GM21619 (cell line): ENCODE results near the gene OR52H1.
A peak's percentile ranks its signal among the peaks of the same experiment; 100 is the strongest.
"Not testable (repeated sequence)": the region's sequence is repeated elsewhere in the genome, so short reads cannot be mapped to it uniquely, and the experiment has no call there.

Experiments
- ATAC-seq: cut with Tn5 transposase; IDR thresholded peaks from one replicate; pipeline ENCODE4 v1.9.1; 2021; ENCODE audit not compliant: unreplicated experiment

Gene OR52H1

GRCh38 chr11:5548440-5548839, at the start of gene OR52H1:
TSS of gene OR52H1 (minus strand) at chr11:5548540. CDS start at chr11:5545505, 3,035 bp downstream.
- no peak for ATAC-seq

- no peak for ATAC-seq
Measured at GRCh38 chr11:5597953-5598352, 49.6 kb upstream of the OR52H1 start.

- peak; percentile 43 for ATAC-seq
Measured at GRCh38 chr11:5596607-5597201, 48.4 kb upstream of the OR52H1 start, which contains the start of gene TRIM6. TSS of gene TRIM6 (plus strand) at chr11:5596637. CDS start at chr11:5596898, 261 bp downstream.

GRCh38 chr11:5593146-5593545, 44.8 kb upstream of the OR52H1 start:
- ATAC-seq = no peak

- ATAC-seq = no peak
Measured at GRCh38 chr11:5592615-5593014, 44.3 kb upstream of the OR52H1 start.

DNA sequence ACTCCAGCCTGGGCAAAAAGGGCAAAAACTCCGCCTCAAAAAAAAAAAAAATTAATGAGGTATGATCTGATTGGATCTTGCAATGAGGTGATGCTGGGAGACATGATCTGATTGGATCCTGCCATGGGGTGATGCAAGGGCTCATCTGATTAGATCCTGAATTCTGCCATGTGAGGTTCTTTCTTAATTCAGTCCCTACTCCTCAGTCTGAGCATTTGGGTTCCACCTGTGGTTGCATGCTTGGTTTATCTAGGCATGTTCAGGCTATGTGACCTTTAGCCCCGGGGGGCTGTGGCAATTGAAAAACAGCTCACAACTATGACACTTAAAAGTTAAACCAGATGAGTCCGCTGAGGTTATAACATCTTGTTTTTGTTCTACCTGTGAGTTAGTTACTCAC, 43.3 kb upstream of the OR52H1 start:
- no peak for ATAC-seq

DNA sequence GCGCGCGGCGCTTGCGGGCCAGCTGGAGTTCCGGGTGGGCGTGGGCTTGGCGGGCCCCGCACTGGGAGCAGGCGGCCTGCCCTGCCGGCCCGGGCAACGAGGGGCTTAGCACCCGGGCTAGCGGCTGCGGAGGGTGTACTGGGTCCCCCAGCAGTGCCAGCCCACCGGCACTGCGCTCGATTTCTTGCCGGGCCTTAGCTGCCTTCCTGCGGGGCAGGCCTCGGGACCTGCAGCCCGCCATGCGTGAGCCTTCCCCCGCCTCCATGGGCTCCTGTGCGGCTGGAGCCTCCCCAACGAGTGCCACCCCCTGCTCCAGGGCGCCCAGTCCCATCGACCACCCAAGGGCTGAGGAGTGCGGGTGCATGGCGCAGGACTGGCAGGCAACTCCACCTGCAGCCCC, 41.6 kb upstream of the OR52H1 start:
- not testable (repeated sequence) for ATAC-seq

GRCh38 chr11:5584458-5584857, 36.1 kb upstream of the OR52H1 start:
- ATAC-seq = not testable (repeated sequence)

DNA sequence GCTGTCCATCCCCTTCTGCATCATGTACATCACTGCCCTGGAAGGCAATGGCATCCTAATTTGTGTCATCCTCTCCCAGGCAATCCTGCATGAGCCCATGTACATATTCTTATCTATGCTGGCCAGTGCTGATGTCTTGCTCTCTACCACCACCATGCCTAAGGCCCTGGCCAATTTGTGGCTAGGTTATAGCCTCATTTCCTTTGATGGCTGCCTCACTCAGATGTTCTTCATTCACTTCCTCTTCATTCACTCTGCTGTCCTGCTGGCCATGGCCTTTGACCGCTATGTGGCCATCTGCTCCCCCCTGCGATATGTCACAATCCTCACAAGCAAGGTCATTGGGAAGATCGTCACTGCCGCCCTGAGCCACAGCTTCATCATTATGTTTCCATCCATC, 32.7 kb upstream of the OR52H1 start:
- ATAC-seq = no peak

DNA sequence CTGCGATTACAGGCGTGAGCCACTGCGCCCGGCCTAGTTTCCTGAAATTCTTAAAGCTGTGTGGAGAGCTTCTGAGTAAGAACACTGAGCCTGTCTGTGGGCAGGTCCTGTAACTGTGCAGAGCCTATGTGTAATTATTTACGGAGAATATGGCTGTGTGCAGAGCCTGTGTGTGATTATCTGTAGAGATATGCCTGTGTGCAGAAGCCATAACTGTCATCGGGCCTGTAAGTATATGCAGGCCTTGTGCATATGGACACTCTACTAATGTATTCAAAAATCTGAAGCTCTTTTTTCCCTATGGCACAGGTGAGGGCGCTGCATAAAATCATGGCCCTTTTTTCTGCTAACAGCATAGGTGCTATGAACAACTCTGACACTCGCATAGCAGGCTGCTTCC, 32.2 kb upstream of the OR52H1 start, which contains the start of gene OR52B6:
Gene OR52B6 (plus strand): TSS at position 301 of the 400 bp plus-strand sequence. CDS start 0 bp downstream, at position 301.
- no peak for ATAC-seq

DNA sequence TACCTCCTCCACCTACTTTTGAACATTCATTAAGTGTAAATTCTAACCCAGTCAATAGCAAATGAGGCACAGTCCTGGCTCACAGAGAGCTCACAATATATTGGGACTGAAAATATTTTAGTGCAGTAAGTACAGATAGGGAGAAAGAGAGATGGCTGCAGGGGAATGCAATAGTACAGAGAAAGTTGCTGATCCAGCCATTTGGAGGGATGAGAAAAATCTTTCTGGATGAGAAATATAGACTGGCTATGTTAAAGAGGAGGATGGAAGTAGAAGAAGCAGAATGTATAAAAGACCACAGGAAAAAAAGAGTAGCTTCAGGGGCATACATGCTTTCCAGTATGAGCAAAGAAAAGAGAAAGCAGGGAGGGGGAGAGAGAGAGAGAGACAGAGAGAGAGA, 28.8 kb upstream of the OR52H1 start:
- ATAC-seq = no peak

DNA sequence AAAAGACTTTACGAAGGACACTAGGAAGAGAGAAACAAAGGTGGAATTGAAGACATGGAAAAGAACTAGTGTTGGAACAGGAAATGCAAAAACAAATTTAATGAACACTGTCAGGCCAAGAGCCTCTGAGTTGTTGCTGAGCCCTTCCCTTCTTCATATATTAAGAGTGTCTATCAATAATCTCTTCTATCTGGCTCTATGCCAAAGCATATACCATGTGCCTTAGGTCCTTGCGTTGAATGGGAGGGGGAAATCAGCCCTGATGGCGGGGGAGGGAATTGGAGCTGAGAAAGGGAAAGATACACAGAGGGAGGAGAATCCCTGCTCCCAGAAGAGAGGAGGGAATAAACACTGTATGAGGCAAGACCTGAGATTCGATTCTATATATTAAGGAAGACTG, 26.8 kb upstream of the OR52H1 start:
- ATAC-seq = no peak

DNA sequence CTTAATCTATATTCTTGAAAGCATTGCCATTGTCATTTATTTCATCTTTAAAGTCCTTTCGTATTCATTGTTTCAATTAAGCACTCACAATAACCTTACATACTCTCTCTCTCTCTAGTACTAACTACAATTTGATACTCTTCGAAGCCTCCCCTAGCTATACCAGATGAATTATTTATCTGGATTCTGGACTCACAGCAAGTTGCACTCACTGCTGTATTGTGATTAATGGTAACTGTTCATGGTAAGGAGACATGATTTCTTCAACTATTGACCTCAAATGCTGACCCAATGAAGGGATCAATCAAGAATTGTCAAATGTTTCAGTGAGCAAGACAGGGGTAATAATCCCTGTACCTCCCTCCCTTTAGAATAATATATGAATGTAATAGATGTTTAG, 26.3 kb upstream of the OR52H1 start:
- no peak for ATAC-seq

DNA sequence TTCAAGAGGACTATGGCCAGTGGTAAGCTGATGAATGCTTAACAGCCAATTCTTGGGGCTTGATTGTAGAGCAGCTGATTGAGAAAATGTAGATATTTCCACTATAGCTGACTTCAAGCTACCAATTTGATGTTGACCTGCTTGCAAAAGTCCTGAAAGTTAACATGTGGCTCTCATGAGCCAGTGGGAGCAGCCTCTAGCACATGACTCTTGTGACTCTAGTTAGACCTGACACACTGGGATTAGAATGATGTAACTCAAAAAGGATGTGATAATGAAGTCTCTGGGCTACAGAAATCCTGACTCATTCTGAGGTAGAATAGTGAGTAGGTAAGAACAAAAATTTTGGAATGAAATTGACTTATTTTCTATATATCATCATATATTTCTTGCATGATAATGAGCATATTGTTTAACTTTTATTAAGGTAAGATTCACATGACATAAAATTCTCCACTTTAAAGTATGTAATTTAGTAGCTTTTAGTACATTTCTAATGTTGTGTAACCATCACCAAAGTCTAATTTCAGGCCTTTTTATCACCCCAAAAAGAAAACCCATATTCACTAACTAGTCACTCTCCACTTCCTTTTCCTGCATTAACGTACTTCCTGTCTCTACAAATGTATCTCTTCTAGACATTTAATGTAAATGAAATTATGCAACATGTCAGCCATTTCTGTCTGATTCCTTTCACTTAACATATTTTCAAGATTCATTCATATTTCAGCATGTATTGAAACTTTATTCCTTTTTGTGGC, 16.1 kb upstream of the OR52H1 start:
- no peak for ATAC-seq

DNA sequence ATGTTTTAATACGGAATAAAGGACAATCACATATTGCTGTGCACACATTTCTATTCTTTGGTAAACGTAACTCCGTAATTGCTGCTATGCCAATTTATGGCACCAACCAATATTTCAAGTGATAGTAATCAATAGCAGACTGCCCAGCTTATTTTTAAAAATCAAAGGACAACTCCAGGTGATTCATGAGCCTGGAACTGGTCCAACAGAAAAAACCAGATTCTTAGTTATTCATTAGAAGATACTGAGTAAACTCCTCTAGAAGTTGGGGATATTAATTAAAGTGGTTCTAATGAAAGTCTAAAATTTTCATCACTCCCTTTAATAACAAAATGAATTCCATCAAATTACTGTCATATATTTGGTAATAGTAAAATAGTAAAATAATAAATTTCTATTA, 9.4 kb upstream of the OR52H1 start:
- no peak for ATAC-seq

DNA sequence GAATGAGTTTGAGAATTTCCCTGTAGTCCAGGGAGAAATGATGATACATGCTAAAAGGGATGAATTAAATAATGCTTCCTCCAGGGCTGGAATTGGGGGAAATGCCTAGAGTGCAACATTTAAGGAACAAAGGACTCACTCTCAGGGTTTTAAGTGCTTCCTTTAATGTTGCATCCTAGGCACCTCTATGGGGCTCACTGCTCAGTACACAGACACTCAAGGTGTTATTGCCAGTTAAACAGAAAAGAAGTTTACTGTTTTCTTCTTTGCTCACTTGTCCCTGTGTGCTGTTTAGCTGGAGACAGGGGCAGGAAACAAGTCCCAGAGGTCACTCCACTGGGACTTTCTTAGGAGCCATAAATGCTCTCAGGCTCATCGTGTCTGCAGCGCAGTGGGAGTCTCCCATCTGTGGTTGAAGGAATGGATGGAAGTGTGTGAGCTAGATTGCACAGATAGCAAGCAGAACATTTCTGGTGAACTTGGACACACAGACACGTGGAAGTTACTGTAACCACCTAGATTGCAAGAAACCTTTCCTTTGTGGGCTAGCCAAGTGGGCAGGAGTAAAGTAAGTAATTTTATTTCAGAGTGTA, 8.4 kb upstream of the OR52H1 start:
- no peak for ATAC-seq

DNA sequence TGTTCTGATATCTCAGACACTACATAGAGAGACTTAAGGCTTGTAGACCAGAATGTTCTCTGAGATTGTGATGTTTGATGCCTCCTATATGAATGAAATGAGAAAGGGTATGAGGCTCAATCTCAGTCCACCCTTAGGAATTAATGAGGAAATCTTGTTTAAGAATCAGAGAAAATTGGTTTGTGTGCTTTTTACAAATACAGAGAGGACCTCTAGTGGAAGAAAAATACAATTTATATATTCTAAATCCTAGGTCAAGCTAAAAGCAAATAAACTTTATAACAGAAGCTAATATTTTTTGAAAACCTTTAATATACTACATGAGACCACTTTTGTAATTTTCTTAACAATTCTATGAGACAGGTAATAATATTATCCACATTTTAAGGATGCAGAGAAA, 5.0 kb upstream of the OR52H1 start:
- ATAC-seq = no peak

DNA sequence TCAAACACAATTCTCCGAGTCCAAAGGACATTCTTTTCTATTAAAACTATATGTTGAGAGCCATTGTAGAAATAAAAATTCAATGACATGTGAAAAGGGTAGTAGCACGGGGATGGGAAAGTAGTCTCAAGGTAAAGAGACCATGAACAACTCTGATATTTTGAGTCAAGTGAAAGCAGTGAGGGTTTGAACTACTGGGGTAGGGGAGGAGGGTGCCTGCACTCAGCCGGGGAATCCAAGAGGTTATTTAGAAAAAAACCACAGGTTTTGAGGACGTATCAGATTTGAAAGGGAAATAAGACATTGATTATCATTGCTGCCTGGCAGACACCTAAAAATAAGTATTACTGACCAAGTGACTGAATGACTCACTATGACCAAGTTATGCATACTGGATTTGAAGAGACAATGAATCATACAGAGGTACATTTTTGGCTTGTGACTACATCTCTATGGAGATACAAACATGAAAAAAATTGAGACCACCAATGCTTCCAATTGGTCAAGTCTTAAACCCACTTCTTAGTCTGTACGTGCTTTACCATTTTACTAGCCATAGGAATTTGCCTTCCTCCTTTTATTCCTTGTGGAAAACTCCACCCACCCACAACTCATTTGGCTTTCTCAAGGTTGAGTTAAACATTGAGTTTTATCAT, 2.2 kb upstream of the OR52H1 start:
- peak; percentile 65 for ATAC-seq

DNA sequence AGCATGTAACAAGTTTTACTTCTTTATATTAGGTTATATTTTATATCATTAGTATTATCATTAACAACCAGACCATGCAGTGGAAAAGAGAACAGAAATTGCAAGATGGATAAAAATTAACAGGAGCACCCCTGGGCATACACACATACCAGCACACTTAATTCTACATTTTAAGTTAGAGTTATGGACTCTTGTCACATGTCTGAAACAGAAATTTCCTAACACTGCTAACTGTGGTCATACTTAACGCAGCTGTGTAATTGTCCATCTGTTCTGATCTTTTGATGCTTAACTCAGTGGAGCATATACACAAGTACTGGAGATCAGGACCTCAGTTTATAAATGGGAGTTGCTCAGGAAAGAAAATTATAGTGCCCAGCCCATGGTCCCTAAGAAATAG, 358 bp downstream of the OR52H1 start:
- ATAC-seq = peak; percentile 76

DNA sequence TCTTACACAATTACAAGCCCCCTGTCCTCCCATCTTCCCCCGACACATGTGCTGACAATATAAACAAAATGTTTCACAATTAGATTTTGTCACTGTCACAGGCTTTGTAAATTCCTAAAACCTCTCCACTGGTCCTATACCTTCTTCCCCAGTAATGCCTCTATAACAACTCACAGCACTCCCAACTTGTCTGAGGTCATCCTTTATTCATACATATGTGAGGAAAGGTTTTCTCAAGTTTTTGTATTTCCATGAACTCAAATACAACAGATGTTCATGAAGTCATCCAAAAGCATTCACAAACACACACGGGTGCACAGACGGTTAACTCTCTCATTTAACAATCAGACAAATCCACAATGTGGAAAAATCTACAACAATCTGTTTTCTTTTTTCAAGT, 1.9 kb downstream of the OR52H1 start:
- no peak for ATAC-seq

GRCh38 chr11:5541427-5541826, 6.9 kb downstream of the OR52H1 start:
- ATAC-seq = no peak

GRCh38 chr11:5536482-5536881, 11.9 kb downstream of the OR52H1 start:
- no peak for ATAC-seq
